SK-N-MC (cell line): Measurements from ENCODE around the gene C11orf21.

Source experiments
- EZH2 ChIP-seq: fragments of 200-600 bp; sonication (generic); IDR thresholded peaks from one replicate; pipeline ENCODE4 v1.6.1; 2017; ENCODE audit warnings: antibody characterized with exemption
- POLR2AphosphoS5 ChIP-seq: IDR thresholded peaks from 2 replicates; pipeline ENCODE4 v1.6.1; 2012; ENCODE audit warnings: mild to moderate bottlenecking, low read depth, low read length, borderline replicate concordance

- TF ChIP-seq POLR2AphosphoS5: no peak
- no peak for TF ChIP-seq EZH2
Measured at GRCh38 chr11:2294926-2295290, 6.8 kb downstream of the C11orf21 start.
